ENCODE data around the gene ABHD4.

GRCh38 chr14:22626590-22626989, 28.5 kb downstream of the ABHD4 start:
- TF ChIP-seq EZH2 (optimal IDR thresholded peaks at IDR 0.05; ENCODE audit: low read depth, low read length) (no peak), CTCF (IDR thresholded peaks at IDR 0.05; ENCODE audit: low read length) (no peak), EZH2phosphoT487 (IDR thresholded peaks at IDR 0.05; ENCODE audit: low read length) (no peak)

Measured in MM.1S (cell line).